Left lung (tissue), 10 donors: ENCODE data around the gene SERPINA5. TPM values are rescaled to one million over a fixed set of nuclear protein-coding genes. Genes with fewer than 3 reads are reported as not detected.

ENCODE experiments used
- ATAC-seq: fragments of 200-7000 bp; cut with Tn5 transposase; one replicate; pipeline ENCODE4 v1.9.1; 2020; ENCODE audit warnings: moderate library complexity
- DNase-seq, 4 donors: peaks; one replicate each; pipeline ENCODE4 v3.0.0-alpha.2; 2013 to 2020
- H3K27ac ChIP-seq, 2 donors: fragments of 200-600 bp; sonication (generic) in 1 of 2; one replicate each; pipeline versions ENCODE4 v1.5.0 to v1.8.0; 2020 to 2021
- H3K27me3 ChIP-seq, 2 donors: fragments of 200-600 bp; sonication (generic) in 1 of 2; one replicate each; pipeline versions ENCODE4 v1.5.0 to v1.8.0; 2020 to 2021
- H3K36me3 ChIP-seq, 2 donors: fragments of 200-600 bp; sonication (generic) in 1 of 2; one replicate each; pipeline versions ENCODE4 v1.5.0 to v1.8.0; 2020 to 2021
- H3K4me1 ChIP-seq, 2 donors: fragments of 200-600 bp; one replicate each; pipeline ENCODE4 v1.8.0; 2021
- H3K4me3 ChIP-seq, 2 donors: fragments of 200-600 bp; sonication (generic) in 1 of 2; one replicate each; pipeline versions ENCODE4 v1.5.0 to v1.8.0; 2020 to 2021; ENCODE audit warnings: mild to moderate bottlenecking in 1 of 2
- H3K9me3 ChIP-seq, 2 donors: fragments of 200-600 bp; sonication (generic) in 1 of 2; one replicate each; pipeline versions ENCODE4 v1.5.0 to v1.8.0; 2020 to 2021
- intact Hi-C, 2 donors: fragments of 100-400 bp; cut with DNase I; formaldehyde crosslinking; loops; one replicate each; pipeline versions ENCODE4 v1.11.2 to v1.14.2; 2022
- polyA plus RNA-seq, 6 donors: library from polyadenylated mRNA; unstranded; fragments of 120-200 nt; gene quantifications; one replicate each; pipeline ENCODE4 v1.2.1, GENCODE V29; 2013; ENCODE audit not compliant: insufficient read length in 6 of 6
- total RNA-seq, 2 donors: library from RNA; stranded (reverse); fragmentation: NEBNext Ultra II Directional; extraction: Animal tissue kit (Norgen Biotek cat#: 25700); gene quantifications; one replicate each; pipeline ENCODE4 v1.2.1, GENCODE V29; 2021
- TF ChIP-seq, protein P1 (sequence below), 2 donors: fragments of 200-600 bp; sonication (generic) in 1 of 2; IDR thresholded peaks; one replicate each; pipeline versions ENCODE4 v1.5.0 to v1.8.0; 2021; ENCODE audit warnings: antibody characterized with exemption in 2 of 2
- donor health status: DM: no; HTN: yes; CAD: no.
- donor health status: DM: no; HTN: no; CAD: no.

SERPINA5 gene
- total and polyA plus RNA-seq, 8 donors = 0.26 to 3.2 (median 0.70) TPM

DNA sequence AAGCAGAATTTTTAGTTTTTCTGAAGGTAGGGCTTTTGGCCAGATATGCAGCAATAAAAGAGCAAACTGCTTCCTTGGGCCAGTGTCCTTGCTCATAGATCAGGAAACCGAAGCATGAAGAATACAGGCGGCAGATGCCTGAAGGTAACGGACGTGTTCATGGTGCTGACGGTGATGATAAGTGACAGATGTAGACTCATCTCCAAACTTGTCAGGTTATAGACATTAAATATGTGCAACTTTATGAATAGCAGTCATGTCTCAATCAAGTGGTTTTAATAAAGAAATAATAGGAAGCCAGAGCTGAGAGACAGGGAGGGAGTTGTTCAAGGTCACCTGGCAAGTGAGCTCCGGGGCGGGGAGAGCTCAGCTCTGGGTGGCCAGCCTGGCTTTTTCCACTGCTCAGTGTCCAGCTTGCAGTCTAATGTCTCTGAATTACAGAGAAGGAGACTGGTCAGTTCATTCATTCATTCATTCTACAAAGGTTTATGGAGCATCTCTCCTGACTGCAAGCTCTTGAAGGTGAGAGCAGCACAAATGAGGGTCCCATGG, 1.0 kb downstream of the SERPINA5 start:
- intact Hi-C loops = no loop called here
- Histone ChIP-seq H3K27me3 (peaks cover 0 to under 1% of the 10 kb centered on the region in 2 donors), H3K27ac (no peak overlapping the region), H3K9me3 (no peaks in the 10 kb centered on the region), H3K4me3 (no peak overlapping the region), H3K4me1 (no peaks in the 10 kb centered on the region), H3K36me3 (no peaks in the 10 kb centered on the region)
- ATAC-seq (no peak), DNase-seq (no peak)
- TF ChIP-seq, protein P1, sequence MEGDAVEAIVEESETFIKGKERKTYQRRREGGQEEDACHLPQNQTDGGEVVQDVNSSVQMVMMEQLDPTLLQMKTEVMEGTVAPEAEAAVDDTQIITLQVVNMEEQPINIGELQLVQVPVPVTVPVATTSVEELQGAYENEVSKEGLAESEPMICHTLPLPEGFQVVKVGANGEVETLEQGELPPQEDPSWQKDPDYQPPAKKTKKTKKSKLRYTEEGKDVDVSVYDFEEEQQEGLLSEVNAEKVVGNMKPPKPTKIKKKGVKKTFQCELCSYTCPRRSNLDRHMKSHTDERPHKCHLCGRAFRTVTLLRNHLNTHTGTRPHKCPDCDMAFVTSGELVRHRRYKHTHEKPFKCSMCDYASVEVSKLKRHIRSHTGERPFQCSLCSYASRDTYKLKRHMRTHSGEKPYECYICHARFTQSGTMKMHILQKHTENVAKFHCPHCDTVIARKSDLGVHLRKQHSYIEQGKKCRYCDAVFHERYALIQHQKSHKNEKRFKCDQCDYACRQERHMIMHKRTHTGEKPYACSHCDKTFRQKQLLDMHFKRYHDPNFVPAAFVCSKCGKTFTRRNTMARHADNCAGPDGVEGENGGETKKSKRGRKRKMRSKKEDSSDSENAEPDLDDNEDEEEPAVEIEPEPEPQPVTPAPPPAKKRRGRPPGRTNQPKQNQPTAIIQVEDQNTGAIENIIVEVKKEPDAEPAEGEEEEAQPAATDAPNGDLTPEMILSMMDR (IDR thresholded peaks at IDR 0.05) = no peak

DNA sequence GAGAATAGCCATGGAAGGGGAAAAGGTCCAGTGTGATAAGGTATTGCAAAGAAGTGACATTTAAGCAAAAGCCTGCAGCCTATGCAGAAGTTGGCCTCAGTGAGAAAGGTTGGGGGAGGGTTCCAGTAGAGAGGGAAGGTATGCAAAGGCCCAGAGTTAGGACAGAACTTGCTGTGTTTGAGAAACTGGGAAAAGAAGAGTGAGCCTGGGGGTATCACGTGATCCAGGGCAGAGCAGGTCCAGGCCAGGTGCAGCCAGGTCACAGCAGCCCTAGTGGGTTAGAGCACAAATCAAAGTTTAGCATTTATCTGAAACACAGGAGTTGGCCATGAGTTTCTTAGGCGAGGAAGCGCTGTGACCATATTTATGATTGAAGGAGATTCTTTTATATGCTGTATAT, 1.6 kb downstream of the SERPINA5 start:
- no peaks in the 10 kb centered on the region for H3K9me3 ChIP-seq
- TF ChIP-seq, protein P1 (IDR thresholded peaks at IDR 0.05) = no peak
- intact Hi-C loops = no loop called here
- H3K4me1 ChIP-seq = no peaks in the 10 kb centered on the region
- no peak overlapping the region for H3K4me3 ChIP-seq
- DNase-seq (no peak), ATAC-seq (no peak)
- H3K27me3 ChIP-seq = peaks cover 0 to 4% of the 10 kb centered on the region in 2 donors
- H3K27ac ChIP-seq = no peak overlapping the region
- H3K36me3 ChIP-seq = no peaks in the 10 kb centered on the region

DNA sequence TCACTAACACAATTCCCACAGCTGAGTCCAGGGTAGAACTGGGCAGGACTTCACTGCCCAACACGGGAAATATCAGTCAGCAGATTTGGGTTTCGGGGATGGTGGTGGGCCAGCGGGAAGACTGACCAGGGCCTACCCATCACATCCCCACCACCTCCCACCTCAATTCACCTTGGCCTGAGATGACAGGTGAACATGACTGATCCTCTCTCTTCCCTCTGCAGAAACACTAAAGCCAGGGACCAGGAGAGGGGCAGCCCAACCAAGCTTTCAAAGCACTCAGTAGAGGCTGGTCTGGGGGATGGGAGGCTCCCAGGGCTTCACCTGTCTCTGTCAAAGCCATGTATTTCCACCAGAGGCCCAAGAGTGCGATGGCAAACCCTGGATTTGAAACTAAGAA, 2.3 kb downstream of the SERPINA5 start:
- Histone ChIP-seq H3K4me1 (no peaks in the 10 kb centered on the region), H3K4me3 (no peak overlapping the region), H3K9me3 (no peaks in the 10 kb centered on the region), H3K36me3 (no peaks in the 10 kb centered on the region), H3K27me3 (peaks cover 0 to 4% of the 10 kb centered on the region in 2 donors), H3K27ac (no peak overlapping the region)
- intact Hi-C loops = no loop called here
- no peak for ATAC-seq
- DNase-seq = no peak
- TF ChIP-seq, protein P1 (IDR thresholded peaks at IDR 0.05) = no peak

DNA sequence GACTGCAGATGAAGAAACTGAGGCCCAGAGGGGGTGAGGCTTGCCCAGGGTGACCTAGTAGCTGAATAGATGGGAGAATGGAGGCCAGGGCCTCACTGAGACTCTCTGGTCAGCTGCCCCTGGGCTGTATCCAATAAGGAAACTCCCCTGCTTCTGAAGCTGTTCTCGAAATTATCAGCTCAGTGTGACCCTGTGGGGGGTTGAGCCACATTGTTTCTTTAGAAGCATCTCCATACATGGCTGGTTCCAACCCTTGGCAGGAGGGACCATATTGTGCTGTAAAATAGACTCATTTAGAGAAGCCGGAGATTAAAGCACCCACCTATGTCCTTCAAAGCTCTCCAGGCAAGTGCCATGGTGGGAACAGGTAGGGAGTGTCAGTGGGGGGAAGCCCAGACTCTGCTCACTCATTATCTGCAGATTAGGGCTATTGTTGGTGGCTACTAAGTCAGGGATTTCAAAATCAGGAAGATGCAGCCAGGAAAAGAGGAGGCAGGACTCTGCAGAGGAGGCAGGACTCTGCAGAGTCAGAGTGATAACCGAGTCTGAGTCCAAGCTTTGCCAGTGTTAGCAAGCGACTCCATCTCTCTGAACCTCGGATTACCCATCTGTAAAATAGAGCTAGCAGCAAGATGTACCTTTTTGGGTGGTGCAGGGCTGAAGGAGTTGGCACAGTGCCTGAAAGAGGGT, 3.5 kb downstream of the SERPINA5 start:
- H3K9me3 ChIP-seq = no peaks in the 10 kb centered on the region
- H3K27ac ChIP-seq = no peak overlapping the region
- peaks cover 0 to 4% of the 10 kb centered on the region in 2 donors for H3K27me3 ChIP-seq
- TF ChIP-seq, protein P1 (IDR thresholded peaks at IDR 0.05) = no peak
- no peaks in the 10 kb centered on the region for H3K4me1 ChIP-seq
- no peak for ATAC-seq
- no peaks in the 10 kb centered on the region for H3K36me3 ChIP-seq
- intact Hi-C loops = no loop called here
- DNase-seq = no peak
- H3K4me3 ChIP-seq = no peak overlapping the region

DNA sequence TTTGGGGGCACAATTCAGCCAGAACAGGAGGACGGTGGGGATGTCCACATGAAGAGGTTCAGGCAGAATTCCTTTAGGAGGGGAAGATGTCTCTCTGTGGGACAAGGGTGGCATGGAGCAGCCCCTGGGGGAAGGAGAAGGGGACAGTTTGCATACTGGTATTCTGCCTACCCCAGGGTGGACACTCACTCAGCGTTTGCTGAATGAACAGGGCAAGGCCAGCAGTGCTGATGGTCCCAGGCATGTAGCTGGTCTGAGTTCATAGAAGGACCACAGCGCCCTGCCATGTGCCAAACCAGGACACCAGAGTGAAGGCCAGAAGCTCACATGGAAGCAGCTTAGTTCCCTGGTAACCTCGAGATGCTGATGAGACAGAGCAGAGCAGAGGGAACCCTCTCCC, 5.4 kb downstream of the SERPINA5 start:
- no peaks in the 10 kb centered on the region for H3K4me1 ChIP-seq
- intact Hi-C loops = no loop called here
- DNase-seq (no peak), ATAC-seq (no peak)
- H3K27ac ChIP-seq = no peak overlapping the region
- peaks cover 0 to 4% of the 10 kb centered on the region in 2 donors for H3K27me3 ChIP-seq
- H3K9me3 ChIP-seq = no peaks in the 10 kb centered on the region
- TF ChIP-seq, protein P1 (IDR thresholded peaks at IDR 0.05) = no peak
- H3K4me3 ChIP-seq = no peak overlapping the region
- no peaks in the 10 kb centered on the region for H3K36me3 ChIP-seq
